ENCODE results near the gene GRN. TPM values are rescaled to one million over a fixed set of nuclear protein-coding genes. Genes with fewer than 3 reads are reported as not detected.

Gene GRN
- total RNA-seq, 1 donor: 241 TPM

DNA sequence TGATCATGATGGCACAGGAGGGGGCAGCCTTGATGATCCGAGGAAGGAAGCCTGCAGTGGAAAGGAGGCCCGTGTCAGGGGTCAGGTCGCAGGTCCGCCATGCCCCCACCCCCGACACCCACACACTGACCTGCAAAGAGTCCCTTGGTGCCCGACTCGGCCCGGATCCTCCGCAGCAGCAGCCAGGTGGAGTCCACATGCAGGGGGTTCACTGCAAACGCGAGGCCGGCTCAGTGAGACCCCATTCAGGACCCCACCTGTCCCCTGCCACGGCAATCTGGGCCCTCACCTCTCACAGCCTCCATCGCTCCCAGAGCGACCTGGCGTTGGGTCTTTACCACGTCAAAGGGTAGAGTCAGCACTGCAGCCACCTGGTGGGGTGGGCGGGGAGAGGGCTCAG, 25.0 kb upstream of the GRN start:
- no peak for DNase-seq (ENCODE audit: low read depth)
- H3K4me3 ChIP-seq (ENCODE audit: low read depth, low read length): no peak overlapping the region
- TF ChIP-seq, protein P1, sequence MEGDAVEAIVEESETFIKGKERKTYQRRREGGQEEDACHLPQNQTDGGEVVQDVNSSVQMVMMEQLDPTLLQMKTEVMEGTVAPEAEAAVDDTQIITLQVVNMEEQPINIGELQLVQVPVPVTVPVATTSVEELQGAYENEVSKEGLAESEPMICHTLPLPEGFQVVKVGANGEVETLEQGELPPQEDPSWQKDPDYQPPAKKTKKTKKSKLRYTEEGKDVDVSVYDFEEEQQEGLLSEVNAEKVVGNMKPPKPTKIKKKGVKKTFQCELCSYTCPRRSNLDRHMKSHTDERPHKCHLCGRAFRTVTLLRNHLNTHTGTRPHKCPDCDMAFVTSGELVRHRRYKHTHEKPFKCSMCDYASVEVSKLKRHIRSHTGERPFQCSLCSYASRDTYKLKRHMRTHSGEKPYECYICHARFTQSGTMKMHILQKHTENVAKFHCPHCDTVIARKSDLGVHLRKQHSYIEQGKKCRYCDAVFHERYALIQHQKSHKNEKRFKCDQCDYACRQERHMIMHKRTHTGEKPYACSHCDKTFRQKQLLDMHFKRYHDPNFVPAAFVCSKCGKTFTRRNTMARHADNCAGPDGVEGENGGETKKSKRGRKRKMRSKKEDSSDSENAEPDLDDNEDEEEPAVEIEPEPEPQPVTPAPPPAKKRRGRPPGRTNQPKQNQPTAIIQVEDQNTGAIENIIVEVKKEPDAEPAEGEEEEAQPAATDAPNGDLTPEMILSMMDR (IDR thresholded peaks at IDR 0.05; ENCODE audit: insufficient read depth, low read length): no peak

GRCh38 chr17:44321246-44322120, 23.6 kb upstream of the GRN start:
- no peak for DNase-seq (ENCODE audit: low read depth)
- no peak overlapping the region for H3K4me3 ChIP-seq (ENCODE audit: low read depth, low read length)
- TF ChIP-seq, protein P1 (IDR thresholded peaks at IDR 0.05; ENCODE audit: insufficient read depth, low read length): no peak

DNA sequence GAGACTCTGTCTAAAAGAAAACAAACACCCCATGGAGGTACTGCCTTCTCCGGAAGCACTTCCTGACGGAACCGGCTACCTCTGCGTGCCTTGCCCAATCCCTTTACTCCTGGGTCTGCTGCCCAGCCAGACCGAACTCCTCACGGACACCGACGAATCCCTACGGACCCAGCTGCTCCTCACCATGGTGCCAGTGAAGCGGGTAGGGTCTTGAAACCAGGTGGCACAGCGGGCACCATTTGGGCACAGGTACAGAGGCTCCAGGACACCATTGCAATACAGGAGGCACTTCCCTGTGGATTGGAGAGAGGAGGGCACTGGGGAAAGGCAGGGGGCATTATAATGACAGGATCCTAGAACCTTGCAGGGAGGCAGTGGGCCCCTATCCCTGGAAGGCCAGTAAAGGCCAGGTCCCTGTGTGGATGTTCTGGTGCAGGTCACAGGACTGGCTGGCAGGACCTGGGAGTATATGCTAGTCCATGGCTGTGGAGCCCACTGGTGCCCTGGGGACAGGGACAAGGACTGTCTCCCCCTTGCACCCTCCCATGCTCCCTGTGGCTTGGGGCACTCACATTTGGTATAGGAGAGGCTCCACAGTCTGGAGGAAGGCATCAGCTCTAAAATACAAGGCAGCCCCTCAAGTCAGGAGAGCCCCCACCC, 22.7 kb upstream of the GRN start:
- DNase-seq (ENCODE audit: low read depth): no peak
- TF ChIP-seq, protein P1 (IDR thresholded peaks at IDR 0.05; ENCODE audit: insufficient read depth, low read length): no peak
- H3K4me3 ChIP-seq (ENCODE audit: low read depth, low read length): no peak overlapping the region

DNA sequence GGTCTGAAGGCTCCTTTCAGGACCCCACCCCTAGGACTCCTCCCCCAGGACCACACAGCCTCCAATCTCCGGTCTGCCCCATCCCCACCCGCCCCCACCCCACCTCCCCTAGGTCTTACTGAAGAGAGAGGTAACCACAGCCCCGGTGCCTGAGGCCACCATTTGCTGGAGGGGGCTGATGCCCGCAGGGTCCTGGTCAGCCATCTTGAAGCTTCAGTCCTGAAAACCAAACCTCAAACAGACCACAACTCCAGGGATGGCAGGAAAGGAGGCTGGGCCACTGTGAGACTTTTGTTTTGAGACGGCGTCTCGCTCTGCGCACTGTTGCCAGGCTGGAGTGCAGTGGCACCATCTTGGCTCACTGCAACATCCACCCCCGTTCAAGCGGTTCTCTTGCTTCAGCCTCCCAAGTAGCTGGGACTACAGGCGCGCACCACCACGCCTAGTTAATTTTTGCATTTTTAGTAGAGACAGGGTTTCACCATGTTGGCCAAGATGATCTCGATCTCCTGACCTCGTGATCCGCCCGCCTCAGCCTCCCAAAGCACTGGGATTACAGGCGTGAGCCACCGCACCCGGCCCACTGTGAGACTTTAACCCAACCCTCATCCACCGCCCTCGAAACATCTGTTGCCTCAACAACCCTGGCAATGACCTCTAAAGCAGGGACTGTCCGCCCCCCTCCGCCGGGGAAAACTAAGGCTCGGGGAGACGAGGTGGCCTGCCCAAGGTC, 21.6 kb upstream of the GRN start:
- TF ChIP-seq, protein P1 (IDR thresholded peaks at IDR 0.05; ENCODE audit: insufficient read depth, low read length): no peak
- peak overlapping the region; percentile 85 for H3K4me3 ChIP-seq (ENCODE audit: low read depth, low read length)
- DNase-seq (ENCODE audit: low read depth): no peak

GRCh38 chr17:44324092-44324570, 21.0 kb upstream of the GRN start:
- DNase-seq (ENCODE audit: low read depth): no peak
- TF ChIP-seq, protein P1 (IDR thresholded peaks at IDR 0.05; ENCODE audit: insufficient read depth, low read length): no peak
- peak overlapping the region; percentile 85 for H3K4me3 ChIP-seq (ENCODE audit: low read depth, low read length)

GRCh38 chr17:44324571-44325275, 20.4 kb upstream of the GRN start, which contains the start of gene SLC25A39:
Gene SLC25A39 (minus strand): TSS chr17:44324823. CDS start chr17:44323562, 1,261 bp downstream.
- TF ChIP-seq, protein P1 (IDR thresholded peaks at IDR 0.05; ENCODE audit: insufficient read depth, low read length): no peak
- peak within 1 kb of the TSS; percentile 85 for H3K4me3 ChIP-seq (ENCODE audit: low read depth, low read length)
- DNase-seq (ENCODE audit: low read depth): peak; percentile 91

Data from fibroblast of the aortic adventitia (primary cell).